ENCODE results near the gene PTPN13.
"Not testable (repeated sequence)": the region's sequence is repeated elsewhere in the genome, so short reads cannot be mapped to it uniquely, and the experiment has no call there.

PTPN13 gene

DNA sequence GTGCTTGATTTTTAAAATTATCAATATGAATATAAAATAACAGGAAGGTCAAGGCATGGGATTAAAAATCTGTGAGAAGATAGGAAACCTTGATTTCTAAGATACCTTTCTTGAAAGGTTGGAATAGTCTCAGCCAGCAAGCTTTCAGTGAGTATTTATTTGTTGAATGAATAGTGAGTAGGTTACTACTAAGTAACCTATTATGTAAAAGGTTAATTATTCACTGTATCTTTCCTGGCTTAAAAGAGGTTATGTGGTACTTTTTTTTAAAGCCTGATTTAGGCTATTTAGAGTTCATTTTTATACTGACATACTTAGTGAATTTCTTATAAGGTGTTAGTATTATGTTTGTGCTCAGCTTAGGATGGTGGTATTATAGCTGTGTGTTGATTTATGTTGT is 123.5 kb downstream of the PTPN13 start:
- in situ Hi-C loops (cut with MboI; ENCODE audit: low pct_unique_long_range_greater_than_20kb, low sequenced_read_pairs, unreplicated experiment): no loop called here
- no peak for TF ChIP-seq CTCF (IDR thresholded peaks at IDR 0.05; ENCODE audit: extremely low read depth, insufficient read depth, missing control alignments)
- DNase-seq (ENCODE audit: low spot score): no peak

DNA sequence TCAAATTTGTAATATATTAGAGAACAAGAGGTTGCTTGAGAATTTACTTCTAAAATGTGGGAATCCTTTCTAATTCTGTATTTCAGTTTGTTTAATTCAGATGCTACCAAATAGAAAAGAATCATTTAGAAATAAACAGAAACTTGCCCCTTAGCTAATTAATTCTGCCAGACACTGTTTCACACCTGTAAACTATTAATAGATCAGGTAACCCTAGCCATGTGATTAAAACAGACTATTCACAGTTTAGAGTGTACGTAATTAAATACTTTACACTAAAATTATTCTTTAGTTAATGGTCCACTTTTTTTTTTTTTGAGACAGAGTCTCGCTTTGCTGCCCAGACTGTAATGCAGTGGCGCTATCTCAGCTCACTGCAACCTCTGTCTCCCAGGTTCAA is 124.0 kb downstream of the PTPN13 start:
- TF ChIP-seq CTCF (IDR thresholded peaks at IDR 0.05; ENCODE audit: extremely low read depth, insufficient read depth, missing control alignments): no peak
- no peak for DNase-seq (ENCODE audit: low spot score)
- in situ Hi-C loops (cut with MboI; ENCODE audit: low pct_unique_long_range_greater_than_20kb, low sequenced_read_pairs, unreplicated experiment): no loop called here

DNA sequence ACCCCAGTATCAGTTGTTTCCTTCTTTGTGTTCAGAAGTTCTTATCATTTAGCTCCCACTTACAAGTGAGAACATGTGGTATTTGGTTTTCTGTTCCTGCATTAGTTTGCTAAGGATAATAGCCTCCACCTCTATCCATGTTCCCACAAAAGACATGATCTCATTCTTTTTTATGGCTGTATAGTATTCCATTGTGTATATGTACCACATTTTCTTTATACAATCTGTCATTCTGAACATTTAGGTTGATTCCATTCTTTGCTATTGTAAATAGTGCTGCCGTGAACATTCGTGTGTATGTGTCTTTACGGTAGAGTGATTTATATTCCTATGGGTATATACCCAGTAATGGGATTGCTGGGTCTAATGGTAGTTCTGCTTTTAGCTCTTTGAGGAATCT is 125.0 kb downstream of the PTPN13 start:
- in situ Hi-C loops (cut with MboI; ENCODE audit: low pct_unique_long_range_greater_than_20kb, low sequenced_read_pairs, unreplicated experiment); DNase-seq (ENCODE audit: low spot score): not testable (repeated sequence)

GRCh38 chr4:86720508-86721068 is 126.5 kb downstream of the PTPN13 start:
- no peak for TF ChIP-seq CTCF (IDR thresholded peaks at IDR 0.05; ENCODE audit: extremely low read depth, insufficient read depth, missing control alignments)
- in situ Hi-C loops (cut with MboI; ENCODE audit: low pct_unique_long_range_greater_than_20kb, low sequenced_read_pairs, unreplicated experiment): no loop called here
- no peak for DNase-seq (ENCODE audit: low spot score)

GRCh38 chr4:86721412-86721811 is 127.3 kb downstream of the PTPN13 start:
- no peak for TF ChIP-seq CTCF (IDR thresholded peaks at IDR 0.05; ENCODE audit: extremely low read depth, insufficient read depth, missing control alignments)
- in situ Hi-C loops (cut with MboI; ENCODE audit: low pct_unique_long_range_greater_than_20kb, low sequenced_read_pairs, unreplicated experiment): no loop called here
- no peak for DNase-seq (ENCODE audit: low spot score)

DNA sequence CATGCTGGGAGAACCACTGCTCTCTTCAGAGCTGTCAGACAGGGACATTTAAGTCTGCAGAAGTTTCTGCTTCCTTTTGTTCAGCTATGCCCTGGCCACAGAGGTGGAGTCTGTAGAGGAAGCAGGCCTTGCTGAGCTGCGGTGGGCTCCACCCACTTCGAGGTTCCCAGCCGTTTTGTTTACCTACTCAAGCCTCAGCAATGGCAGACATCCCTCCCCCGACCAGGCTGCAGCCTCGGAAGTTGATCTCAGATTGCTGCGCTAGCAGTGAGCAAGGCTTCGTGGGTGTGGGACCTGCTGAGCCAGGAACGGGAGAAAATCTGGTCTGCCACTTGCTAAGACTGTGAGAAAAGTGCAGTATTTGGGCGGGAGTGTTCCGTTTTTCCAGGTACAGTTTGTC is 136.2 kb downstream of the PTPN13 start:
- in situ Hi-C loops (cut with MboI; ENCODE audit: low pct_unique_long_range_greater_than_20kb, low sequenced_read_pairs, unreplicated experiment): no loop called here
- no peak for TF ChIP-seq CTCF (IDR thresholded peaks at IDR 0.05; ENCODE audit: extremely low read depth, insufficient read depth, missing control alignments)
- DNase-seq (ENCODE audit: low spot score): no peak

GRCh38 chr4:86737244-86737643 is 143.1 kb downstream of the PTPN13 start:
- in situ Hi-C loops (cut with MboI; ENCODE audit: low pct_unique_long_range_greater_than_20kb, low sequenced_read_pairs, unreplicated experiment): no loop called here
- DNase-seq (ENCODE audit: low spot score): no peak
- TF ChIP-seq CTCF (IDR thresholded peaks at IDR 0.05; ENCODE audit: extremely low read depth, insufficient read depth, missing control alignments): no peak
